T-helper 1 cell (primary cell): ENCODE data around the gene VIP.

Experiments used
- DNase-seq, 5 donors: peaks; one replicate each; pipeline ENCODE4 v3.0.0-alpha.2; 2012 to 2020

The VIP gene

DNA sequence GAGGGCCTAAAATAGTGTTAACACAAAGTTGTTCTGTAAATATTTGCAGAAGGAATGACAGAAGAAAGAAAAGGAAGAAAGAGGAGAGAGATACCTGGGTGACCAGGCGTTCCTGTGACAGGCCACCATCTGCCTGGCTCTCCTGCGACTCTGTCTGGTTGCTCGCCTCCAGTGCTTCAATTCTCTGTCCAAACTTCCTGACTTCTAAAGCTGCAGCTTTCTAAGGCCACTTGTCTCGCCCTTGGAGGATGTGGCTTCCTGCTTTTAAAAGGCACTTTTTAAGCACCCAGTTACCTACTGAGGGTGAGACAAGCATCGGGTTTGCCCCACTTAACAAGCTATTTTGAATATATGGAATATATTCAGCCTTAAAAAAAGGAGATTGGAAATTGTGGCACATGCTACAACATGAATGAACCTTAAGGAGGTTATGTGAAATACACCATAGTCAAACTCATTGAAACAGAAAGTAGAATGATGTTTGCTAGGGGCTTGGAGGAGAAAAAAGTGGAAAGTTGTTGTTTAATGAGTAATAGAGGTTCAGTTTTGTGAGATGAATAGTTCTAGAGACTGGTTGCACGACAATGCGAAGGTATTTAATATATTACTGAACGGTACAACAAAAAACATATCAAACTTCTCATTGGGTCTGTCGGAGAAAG lies 32.8 kb downstream of the VIP start:
- no peak for DNase-seq

DNA sequence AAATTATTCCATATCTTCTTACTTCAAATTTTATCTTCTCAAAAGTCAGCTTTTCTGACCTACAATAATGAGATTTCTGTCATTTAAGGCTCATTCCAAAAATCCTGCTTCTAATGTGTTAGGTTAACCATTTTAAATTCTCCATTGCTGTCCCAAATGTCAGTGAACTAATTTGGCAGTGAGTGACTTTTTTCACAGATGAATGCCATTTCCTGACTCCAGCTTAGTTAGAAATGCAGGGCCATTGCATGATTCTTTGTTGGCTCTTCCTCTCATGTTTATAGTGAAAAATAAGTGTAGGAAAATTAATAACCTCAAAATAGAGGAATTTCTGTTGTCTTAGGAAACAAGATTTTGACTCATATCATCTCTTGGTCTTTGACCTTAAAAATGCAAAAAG lies 44.1 kb downstream of the VIP start:
- no peak for DNase-seq

GRCh38 chr6:152804150-152804549 lies 53.6 kb downstream of the VIP start:
- DNase-seq: no peak
